ENCODE results near the gene VWA5A. TPM values are rescaled to one million over a fixed set of nuclear protein-coding genes. Genes with fewer than 3 reads are reported as not detected.

The VWA5A gene
- total and polyA plus RNA-seq, 9 of the 15 experiments (the other 6 are each of a cell fraction or from before 2014, with no cell fraction given): 4.6 to 19.7 (median 6.9) TPM

- no peaks in the 10 kb centered on the region for H3K9me1 ChIP-seq (ENCODE audit: control insufficient read depth, insufficient read depth, low read length)
- in situ Hi-C loops (cut with MboI) (no loop called here), intact Hi-C loops (cut with micrococcal nuclease) (loop anchor here (2.0 kb wide), 1 partner anchor 57 kb away; no protein-coding TSS in a partner anchor)
- peak overlapping the region; percentile 49 to 77 for H3K9ac ChIP-seq (ENCODE audit: insufficient read depth in 1 of 2, low read depth in 2 of 2, low read length in 2 of 2)
- ChIA-PET POLR2A (interaction anchor here (0.8 to 1.6 kb wide), 8 partner anchors 8 to 366 kb away, joined by 3 to 6 read pairs (median 4); no protein-coding TSS in a partner anchor), CTCF (ENCODE audit: low intra/inter-chr PET ratio) (interaction anchor here (0.6 kb wide), 2 partner anchors 45 to 124 kb away, joined by 3 to 4 read pairs; no protein-coding TSS in a partner anchor)
- DNase-seq (ENCODE audit: extremely low read depth in 1 of 4, low spot score in 3 of 4) (peak in 1 of 4 experiments; percentile 13), FAIRE-seq (no peak), ATAC-seq (peak; percentile 44)
- H3K27ac ChIP-seq (ENCODE audit: extremely low read depth, low read depth, low read length): no peak overlapping the region; the same call in 2 of the 3 replicates
- peak overlapping the region; percentile 82 for H3K4me2 ChIP-seq (ENCODE audit: insufficient read depth, low read length)
- BruUV-seq (replicated peaks): TSS peak; percentile 77
- H3K27me3 ChIP-seq (ENCODE audit: control insufficient read depth in 2 of 2, insufficient read depth in 2 of 2, low read length in 2 of 2): no peaks in the 10 kb centered on the region
- H3K4me3 ChIP-seq: peak overlapping the region; percentile 37
- H3K4me1 ChIP-seq (replicated peaks in 1 of 2; ENCODE audit: control insufficient read depth in 2 of 2, insufficient read depth in 2 of 2, low read length in 2 of 2): peaks cover 5 to 9% of the 10 kb centered on the region in 2 experiments; a peak in 4 of 5 replicates
- TF ChIP-seq MCM2 (IDR thresholded peaks at IDR 0.05; ENCODE audit: low read depth) (no peak), RERE (CRISPR knock-in tag; IDR thresholded peaks at IDR 0.05; ENCODE audit: borderline replicate concordance) (0 out of 2 replicates have a peak, but pooled peaks have one; percentile 5), HES1 (IDR thresholded peaks at IDR 0.05; ENCODE audit: low read depth) (no peak), RFX7 (CRISPR knock-in tag; IDR thresholded peaks at IDR 0.05) (no peak)
- 57% methylated on average over 12 of the region's 12 CpGs for WGBS (ENCODE audit: insufficient coverage, low coverage, missing lambda C conversion rate)
- no peaks in the 10 kb centered on the region; the same call in 2 of the 3 replicates for H3K36me3 ChIP-seq (ENCODE audit: control insufficient read depth, insufficient read depth, low read length)
- no peaks in the 10 kb centered on the region for H3K79me2 ChIP-seq (ENCODE audit: control insufficient read depth, insufficient read depth, low read length)
- no peaks in the 10 kb centered on the region for H4K20me1 ChIP-seq (replicated peaks; ENCODE audit: control insufficient read depth, insufficient read depth, low read length)
- H2AFZ ChIP-seq (ENCODE audit: low read depth, low read length): peak overlapping the region; percentile 86
- no peaks in the 10 kb centered on the region for H3K9me3 ChIP-seq (replicated peaks; ENCODE audit: control insufficient read depth, insufficient read depth, low read depth, low read length)
Measured at GRCh38 chr11:124115782-124116616, 749 bp downstream of the VWA5A start.

All from K562 (cell line).